NCI-H748 treated with DMSO at 0.1 percent for 48 hours (cell line): ENCODE measurements around the gene COL6A2.
"Not testable (repeated sequence)": the region's sequence is repeated elsewhere in the genome, so short reads cannot be mapped to it uniquely, and the experiment has no call there.

ENCODE experiments used
- DNase-seq: peaks from one replicate; lab custom pipeline; 2025; lab: John Stamatoyannopoulos, UW

The COL6A2 gene

DNA sequence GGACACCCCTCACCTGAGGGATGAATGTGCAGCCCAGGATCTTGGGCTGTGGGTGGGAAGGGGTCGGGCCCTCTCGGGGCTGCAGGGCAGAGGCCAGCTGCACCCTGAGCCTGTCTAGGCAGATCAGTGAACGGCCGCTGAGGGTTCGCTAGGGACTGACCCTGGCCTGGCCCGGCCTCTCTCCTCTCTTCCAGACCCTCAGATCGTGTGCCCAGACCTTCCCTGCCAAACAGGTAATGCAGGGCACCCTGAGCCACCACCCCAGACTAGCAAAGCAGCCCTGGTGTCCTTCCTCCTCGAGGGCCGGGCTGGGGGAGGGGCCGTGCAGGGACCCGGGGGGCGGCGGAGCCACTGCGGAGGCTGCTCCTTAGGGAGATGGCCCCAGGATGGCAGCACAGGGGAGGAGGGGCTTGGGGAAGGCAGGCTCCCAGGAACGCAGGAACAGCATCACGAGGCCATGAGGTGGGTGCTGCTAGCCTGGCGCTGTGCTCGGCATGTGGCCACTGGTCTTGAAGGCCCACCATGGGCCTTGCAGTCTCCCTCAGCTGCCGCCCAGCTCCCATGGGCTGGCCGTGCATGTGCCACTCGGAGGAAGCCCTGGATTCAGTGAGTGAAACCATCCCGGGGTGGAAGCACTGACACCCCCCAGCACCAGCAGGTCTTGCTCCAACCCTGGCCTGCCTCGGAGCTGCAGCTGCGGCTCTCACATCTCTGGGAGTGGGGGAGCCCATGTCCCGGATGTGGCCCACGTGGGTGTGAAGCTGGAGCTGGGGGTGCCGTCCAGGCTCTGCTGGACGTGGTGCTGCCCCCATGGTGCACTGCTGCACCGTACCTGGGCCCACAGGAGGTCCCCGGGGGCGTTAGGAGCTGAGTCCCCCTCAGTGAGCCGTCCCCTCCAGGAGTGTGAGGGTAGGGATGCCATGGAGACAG, 28.7 kb downstream of the COL6A2 start:
- no peak for DNase-seq

DNA sequence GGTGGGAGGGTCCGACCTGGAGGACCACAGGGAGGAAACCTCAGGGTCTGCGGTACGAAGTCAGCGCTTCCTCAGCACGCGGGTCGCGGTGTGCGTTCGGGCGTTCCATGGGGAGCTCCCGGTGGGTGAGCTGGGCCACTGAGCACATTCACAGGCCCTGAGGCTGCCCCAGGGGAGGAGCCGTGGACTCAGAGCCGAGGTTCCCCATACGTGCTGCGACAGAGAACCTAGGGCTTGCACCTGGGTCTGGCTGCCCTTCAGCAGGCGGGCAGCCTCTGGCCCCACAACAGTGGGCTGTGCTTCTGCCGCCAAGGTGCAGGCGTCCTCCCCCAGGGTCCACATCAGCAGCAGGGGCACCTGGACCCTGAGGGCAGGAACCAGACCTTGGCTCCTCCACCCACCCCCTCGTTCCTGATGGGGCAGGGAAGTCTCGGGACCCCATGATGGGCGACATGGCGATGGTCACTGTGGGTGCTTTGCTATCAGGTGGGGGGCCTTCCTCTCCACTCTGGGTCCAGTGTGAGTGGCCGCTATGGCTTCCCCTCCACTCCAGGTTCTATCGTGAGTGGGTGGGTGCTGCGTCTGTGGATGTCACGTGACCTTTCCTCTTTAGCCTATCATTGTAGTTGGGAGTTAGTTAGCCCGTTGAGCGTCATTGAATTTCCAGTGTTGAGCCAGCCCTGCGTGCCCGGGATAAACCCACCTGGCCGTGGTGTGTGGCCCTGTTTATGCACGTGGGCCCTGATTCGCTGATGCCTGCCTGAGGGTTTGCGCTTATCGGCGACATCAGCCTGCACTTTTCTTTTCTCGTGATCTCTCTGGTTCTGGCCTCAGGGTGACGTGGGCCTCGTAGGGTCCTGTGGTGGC, 29.6 kb downstream of the COL6A2 start:
- DNase-seq: no peak

DNA sequence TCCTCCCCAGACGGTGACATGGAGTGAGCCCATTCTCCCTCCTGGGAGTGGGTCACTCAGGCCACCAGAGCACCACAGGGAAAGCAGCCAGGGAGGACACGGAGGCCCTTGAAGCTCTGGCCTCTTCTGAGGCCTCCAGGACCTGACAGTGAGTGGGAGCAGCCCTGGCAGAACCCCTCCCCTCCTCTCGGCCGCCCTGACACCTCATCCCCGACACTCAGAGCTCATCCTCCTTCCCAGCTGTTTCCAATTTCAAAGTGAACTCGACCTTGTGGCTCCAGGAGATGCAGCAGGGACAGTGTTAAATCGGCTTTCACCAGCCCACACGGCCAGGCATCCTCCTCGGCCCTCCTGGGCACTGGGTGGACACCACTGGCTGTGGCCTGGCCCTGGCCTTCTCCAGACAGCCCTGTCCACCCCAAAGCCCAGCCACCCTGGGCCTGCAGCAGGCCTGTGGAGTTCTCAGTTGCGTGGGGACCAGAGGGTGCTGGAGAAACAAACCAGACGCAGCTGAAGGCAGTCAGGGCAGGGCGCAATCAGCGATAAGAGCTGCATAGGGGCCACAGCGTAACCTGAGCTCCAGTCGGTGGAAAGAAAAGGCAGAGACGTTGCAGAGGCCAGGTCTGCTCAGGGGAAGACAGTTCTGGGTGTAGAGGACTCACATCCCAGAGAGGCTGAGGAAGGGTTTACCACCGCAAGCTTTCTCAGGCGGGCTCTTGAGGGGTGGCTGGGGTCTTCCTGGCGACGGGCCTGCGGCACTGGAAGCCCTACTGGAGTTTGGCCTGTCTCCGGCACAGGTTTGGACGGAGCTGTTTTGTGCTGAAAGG, 30.4 kb downstream of the COL6A2 start:
- DNase-seq: no peak

DNA sequence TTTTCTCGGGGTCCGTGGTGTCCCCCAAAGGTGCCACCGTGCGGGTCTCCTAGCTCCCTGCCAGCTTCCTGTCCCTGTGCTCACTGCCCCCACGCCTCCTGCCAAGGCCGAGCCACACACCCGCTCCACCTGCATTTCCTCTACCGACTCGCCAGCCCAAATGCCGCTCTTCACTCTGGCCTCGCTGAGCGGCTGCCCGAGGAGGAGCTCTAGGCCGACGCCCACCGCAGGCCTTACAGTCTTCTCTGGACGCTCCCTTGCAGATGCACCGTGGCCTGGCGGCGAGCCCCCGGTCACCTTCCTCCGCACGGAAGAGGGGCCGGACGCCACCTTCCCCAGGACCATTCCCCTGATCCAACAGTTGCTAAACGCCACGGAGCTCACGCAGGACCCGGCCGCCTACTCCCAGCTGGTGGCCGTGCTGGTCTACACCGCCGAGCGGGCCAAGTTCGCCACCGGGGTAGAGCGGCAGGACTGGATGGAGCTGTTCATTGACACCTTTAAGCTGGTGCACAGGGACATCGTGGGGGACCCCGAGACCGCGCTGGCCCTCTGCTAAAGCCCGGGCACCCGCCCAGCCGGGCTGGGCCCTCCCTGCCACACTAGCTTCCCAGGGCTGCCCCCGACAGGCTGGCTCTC, 31.1 kb downstream of the COL6A2 start:
- no peak for DNase-seq

DNA sequence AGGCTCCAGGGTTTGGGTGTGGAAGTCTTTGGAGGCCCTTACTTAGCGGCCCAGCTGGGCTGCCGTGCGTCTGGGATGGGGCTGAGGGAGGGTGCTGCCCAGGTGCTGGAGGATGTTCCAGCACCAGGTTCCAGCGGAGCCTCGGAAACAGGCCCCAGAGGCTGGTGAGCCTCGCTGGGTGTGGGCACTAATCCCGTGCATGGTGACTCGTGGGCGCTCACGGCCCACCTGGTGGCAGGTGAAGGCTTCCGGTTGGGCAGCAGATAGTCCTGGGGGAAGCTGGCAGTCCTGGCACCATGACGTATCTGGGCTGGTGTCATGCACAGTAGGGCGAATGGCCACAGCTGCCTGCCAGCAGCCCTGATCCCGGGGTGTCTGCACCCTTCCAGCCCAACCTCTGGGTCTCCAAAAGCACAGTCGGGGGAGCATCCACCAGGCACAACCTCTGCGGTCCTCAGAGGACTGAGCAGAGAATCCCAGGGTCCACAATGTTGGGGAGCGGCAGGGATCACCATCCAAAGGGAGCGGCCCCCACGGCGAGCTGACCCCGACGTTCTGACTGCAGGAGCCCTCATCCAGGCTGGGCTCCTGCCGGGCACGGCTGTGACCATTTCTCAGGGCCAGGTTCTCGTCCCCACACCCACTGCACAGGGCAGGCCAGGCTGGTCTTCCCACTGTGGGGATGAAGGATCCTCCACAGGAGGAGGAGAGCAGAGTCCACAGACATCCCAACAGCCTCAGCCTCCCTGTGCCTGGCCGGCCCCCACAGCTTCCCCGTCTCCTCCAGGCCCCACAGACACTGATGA, 32.1 kb downstream of the COL6A2 start:
- no peak for DNase-seq

DNA sequence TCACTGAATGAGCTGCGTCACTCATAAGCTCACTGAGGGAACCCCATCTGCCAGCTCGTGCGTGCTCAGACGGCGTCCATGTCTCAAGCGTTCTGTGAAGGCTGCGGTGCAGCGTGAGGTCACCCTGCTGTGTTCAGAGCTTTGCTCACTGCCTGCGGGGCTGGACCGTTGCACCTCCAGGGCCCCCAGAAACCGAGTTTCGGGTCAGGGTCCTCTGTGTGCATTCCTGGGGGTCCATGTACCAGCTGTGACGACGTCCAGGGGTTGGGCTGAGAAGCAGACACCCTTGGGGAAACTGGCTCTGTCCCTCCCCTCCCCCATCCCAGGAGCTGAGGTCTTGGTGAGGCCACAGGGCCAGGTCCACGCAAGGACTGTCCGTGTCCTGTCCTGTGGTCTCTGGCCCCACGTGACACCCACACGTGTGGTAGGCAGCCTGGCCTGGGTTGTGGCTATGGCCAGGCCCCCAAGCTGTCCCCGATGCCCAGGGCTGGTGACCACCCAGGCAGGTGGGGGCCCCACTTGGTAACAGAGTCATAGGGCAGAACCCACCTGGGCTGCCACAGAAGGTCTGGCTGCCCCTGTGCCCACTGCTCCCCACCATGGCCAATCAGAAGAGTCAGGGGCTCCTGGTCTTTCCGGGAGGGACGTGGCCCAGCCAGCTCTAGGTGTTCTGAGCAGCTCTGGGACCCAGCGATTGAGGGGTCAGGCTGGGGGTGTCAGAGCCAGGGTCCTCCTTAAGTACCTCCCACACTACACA, 33.1 kb downstream of the COL6A2 start:
- no peak for DNase-seq

DNA sequence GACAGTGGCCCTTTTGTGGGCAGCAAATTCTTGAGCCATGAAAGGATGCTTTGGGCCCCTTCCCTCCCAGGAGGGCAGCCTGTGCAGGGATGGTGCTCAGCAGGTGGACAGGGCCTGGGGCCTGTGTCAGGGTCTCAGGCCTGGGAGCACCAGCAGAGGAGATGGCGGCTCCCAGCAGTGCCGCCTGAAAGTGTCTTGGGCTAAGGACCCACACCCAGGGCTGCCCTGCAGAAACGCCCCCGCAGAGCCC, 33.6 kb downstream of the COL6A2 start:
- DNase-seq: no peak

DNA sequence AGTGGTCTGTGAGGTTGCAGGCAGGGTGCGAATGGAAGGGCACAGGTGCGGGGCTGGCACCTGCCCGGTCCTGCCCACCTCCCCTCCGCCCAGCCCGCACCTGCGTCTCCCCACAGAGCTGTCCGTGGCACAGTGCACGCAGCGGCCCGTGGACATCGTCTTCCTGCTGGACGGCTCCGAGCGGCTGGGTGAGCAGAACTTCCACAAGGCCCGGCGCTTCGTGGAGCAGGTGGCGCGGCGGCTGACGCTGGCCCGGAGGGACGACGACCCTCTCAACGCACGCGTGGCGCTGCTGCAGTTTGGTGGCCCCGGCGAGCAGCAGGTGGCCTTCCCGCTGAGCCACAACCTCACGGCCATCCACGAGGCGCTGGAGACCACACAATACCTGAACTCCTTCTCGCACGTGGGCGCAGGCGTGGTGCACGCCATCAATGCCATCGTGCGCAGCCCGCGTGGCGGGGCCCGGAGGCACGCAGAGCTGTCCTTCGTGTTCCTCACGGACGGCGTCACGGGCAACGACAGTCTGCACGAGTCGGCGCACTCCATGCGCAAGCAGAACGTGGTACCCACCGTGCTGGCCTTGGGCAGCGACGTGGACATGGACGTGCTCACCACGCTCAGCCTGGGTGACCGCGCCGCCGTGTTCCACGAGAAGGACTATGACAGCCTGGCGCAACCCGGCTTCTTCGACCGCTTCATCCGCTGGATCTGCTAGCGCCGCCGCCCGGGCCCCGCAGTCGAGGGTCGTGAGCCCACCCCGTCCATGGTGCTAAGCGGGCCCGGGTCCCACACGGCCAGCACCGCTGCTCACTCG, 34.1 kb downstream of the COL6A2 start:
- DNase-seq: no peak

DNA sequence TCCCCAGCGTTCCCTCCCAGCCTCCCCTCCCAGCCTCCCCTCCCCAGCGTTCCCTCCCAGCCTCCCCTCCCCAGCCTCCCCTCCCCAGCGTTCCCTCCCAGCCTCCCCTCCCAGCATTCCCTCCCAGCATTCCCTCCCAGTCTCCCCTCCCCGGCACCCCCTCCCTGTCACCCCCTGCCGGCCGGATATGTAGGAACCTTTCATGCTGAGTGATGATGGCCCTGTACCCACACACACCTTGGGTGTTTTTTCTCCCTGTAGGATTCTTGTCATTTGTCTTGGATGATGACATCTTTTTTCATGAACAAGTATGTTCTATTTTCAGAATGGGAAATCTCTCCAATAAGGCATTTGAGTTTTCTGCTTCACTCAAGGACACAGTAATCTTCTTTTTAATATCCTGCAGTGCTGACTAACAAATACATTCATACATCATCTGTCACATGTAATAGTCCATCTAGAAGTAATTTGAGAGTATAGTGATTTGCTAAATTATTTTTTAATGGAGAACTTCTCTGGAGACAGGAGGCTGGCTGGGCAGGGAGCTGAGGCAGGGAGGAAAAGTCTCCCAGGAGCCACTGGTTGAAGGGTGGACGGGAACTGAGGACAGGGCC, 38.0 kb downstream of the COL6A2 start:
- DNase-seq: no peak

DNA sequence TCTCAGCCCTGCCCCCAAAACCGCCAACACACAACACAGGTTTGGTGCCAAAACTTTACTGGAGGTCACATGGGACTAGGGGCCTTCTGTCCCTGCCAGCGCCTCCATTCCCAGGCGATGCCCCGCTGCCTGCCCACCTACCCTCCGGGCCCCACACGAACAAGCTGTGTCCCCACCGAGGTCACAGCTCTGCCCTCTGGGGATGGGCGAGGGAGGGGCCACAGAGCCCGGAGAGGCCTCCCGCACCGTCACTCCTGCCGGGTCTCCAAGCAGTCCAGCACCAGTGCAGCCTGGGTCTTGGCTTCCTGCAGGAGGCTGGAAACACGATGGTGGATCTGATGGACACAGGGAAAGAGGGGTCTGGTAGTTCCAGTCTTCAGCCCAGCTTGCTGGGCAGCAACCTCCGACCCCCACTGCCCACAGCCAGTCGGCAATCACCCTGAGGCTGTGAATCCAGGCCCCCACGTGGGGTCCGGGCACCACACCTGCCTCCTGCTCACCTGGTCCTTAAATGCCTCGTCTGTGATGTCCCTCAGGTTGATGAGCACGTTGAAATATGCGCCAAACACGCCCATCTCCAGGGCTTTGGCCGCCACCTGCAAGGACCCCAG, 38.9 kb downstream of the COL6A2 start:
- no peak for DNase-seq

DNA sequence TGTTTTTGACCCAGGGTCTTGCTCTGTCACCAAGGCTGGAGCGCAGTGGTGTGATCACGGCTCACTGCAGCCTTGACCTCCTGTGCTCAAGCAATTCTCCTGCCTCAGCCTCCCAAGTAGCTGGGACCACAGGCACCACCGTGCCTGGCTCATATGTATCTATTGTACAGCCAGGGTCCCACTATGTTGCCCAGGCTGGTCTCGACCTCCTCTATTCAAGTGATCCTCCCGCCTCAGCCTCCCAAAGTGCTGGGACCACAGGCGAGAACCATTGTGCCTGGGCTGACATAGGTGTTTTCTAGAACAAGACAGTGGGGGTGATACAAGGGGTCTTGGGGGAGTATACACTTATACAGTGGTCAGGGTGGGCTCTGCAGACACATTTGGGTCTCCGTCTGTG, 40.0 kb downstream of the COL6A2 start:
- DNase-seq: no peak

DNA sequence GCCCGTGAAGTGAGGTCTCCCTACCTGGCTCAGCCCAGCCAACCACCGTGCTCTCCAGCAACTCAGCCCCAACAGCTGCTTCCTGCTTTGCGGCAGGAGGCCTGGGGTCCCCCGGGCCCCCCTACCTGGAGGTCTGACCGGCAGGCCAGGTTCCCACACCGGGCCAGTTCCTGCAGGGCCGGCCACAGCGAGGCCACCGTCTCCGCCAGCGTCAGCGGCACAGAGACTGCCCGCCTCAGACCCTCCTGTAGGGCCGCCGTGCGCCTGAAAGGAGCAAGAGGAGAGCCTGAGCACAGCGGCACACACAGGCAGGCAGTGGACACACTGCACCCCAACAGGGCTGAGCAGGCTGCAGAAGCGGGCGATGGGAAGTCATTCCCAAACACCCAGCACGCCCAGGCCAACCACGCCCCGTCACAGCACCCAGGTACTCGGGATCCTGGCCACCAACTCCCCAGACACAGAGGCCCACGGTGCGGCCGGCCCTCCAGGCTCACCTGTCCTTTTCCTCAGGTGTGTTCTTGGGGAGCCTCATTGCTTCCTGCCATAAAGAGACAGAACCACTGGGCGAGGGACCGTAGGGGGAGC, 40.6 kb downstream of the COL6A2 start:
- no peak for DNase-seq

DNA sequence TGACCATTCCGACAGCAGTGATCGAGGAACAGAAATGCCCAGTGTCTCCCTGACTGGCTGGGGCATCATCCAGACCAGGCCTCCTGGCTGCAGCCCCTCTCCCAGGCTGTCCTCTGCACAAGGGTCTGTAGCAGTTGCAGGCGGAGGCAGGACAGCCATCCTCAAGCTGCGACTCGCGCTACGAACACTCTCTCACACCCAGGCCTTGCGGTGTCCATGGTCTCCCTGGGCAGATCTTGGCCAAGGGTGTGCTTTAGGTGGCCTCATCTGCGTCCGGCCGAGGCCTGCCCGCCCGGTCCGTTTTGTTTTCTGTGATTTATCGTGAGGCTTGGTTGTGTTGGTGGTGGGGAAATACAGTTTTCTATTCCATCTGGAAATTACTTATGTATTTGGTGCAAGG, 41.8 kb downstream of the COL6A2 start:
- DNase-seq: no peak

DNA sequence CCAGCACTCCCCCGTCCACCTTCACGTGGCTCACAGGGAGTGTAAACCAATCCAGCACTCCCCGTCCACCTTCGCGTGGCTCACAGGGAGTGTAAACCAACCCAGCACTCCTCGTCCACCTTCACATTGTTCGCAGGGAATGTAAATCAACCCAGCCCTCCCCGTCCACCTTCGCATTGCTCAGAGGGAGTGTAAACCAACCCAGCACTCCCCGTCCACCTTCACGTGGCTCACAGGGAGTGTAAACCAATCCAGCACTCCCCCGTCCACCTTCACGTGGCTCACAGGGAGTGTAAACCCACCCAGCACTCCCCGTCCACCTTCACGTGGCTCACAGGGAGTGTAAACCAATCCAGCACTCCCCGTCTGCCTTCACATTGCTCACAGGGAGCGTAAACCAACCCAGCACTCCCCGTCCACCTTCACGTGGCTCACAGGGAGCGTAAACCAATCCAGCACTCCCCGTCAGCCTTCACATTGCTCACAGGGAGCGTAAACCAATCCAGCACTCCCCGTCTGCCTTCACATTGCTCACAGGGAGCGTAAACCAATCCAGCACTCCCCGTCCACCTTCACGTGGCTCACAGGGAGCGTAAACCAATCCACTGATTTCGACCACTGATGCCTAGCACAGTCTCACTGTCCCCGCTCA, 42.6 kb downstream of the COL6A2 start:
- DNase-seq: not testable (repeated sequence)

DNA sequence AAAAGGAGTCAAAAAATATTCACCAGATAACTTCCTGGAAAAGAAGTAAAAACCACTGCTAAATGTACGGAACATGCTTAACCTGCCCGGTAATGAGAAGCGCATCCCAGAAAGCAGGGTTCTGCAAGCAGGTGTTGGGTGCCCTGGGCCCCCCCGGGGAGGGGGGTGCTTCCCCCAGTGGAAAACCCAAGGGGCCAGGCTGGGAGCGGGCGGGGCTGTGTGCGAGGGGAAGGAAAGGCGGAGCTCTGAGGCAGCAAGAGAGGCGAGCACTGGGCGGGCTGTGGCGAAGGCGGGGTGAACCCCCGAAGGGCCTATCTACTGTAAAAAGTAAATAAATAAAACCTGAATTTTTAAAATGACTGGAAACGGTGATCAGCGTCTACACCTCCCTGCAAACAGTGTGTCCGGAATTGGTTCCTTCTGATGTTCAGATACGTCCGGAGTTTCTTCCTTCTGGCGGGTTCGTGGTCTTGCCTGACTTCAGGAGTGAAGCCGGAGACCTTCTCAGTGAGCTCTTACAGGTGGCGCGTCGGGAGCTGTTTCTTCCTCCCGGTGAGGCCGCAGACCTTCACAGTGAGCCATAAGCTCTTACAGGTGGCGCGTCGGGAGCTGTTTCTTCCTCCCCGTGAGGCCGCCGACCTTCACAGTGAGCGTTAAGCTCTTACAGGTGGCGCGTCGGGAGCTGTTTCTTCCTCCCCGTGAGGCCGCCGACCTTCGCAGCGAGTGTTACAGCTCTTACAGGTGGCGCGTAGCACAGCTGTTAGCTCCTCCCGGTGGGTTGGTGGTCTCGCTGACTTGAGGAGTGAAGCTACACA, 44.1 kb downstream of the COL6A2 start:
- no peak for DNase-seq

DNA sequence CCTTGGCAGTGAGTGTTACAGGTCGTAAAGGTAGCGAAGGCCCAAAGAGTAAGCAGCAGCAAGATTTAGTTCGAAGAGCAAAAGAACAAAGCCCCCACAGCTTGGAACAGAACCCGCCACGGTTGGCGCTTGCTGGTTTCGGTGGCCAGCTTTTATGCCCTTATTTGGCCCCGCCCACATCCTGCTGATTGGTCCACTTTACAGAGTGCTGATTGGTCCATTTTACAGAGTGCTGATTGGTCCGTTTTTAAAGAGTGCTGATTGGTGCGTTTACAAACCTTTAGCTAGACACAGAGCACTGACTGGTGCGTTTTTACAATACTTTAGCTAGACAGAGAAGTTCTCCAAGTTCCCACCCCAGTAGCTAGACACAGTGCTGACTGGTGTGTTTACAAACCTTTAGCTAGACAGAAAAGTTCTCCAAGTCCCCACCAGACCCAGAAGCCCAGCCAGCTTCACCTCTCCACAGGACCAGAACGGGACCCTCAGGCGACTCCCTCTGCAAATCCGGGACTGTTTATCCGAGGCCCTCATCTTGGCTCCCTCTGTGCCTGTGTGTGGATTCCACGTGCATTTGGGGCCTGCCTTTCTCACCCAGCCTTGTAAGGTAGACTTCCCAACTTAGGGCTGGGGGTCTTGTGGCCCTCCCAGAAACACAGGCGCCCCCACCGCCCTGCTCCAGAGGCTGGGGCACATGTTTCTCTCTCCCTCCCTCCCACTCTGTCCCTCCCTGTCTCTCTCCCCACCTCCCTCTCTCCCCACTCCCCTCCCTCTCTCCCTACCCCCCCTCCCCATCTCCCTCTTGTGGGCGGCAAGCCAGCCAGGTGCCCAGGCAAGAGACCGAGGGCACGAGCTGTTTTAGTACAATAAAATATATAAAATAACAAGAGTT, 44.9 kb downstream of the COL6A2 start:
- DNase-seq: no peak
